ENCODE measurements around the gene SEMA6B. TPM values are rescaled to one million over a fixed set of nuclear protein-coding genes. Genes with fewer than 3 reads are reported as not detected.

Gene SEMA6B
- total and polyA plus RNA-seq, 2 of the 8 experiments (the other 6 are each of a cell fraction or from before 2014, with no cell fraction given) = 31.3 to 54.4 TPM

DNA sequence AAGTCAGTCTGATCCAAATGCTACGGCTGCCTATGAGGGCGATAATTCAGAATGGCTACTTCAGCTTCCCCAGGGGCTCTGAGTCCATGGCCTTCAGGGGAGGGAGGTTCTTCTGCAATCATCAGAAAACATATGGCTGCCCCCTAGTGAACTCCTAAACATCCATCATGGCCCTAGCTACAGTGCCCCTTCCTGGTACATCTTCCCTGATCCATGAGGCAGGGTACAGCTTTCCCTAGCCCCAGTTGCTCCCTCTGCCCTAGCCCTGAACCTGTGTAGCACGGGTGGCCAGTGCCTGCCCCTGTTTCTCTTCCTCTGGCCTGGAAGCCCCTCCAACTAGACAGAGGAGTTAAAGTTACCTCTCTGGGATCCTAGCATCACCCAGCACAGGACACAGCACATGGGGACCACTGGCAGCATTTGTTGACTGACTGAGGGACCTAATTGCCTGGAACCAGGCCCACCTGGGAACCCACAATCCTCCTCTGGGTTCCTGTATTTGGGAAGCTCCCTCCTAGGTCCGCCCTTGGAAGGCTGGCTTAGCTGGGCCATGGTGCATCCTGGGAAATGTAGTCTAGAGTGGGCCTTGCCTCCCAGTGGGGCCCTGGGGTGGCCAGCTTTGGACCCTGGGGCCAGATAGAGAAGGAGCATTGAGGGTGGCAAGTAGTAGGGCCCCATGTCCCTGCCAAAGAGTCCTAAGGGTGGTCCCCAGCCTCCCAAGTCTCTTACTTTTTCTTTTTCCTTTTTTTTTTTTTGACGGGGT lies 17.7 kb upstream of the SEMA6B start (continued):
- TF ChIP-seq CHD7 (IDR thresholded peaks at IDR 0.05; ENCODE audit: insufficient replicate concordance, low read length) (no peak), HDAC6 (IDR thresholded peaks at IDR 0.05; ENCODE audit: low read depth, low read length) (no peak), KDM5A (IDR thresholded peaks at IDR 0.05; ENCODE audit: low read length) (no peak), SP1 (IDR thresholded peaks at IDR 0.05; ENCODE audit: low read depth, low read length) (0 out of 2 replicates have a peak, but pooled peaks have one; percentile 61), SIX5 (IDR thresholded peaks at IDR 0.05; ENCODE audit: low read depth, low read length) (peak; percentile 46)

Data from H1 (cell line).